ENCODE data around the gene ASCC3.

Gene ASCC3

DNA sequence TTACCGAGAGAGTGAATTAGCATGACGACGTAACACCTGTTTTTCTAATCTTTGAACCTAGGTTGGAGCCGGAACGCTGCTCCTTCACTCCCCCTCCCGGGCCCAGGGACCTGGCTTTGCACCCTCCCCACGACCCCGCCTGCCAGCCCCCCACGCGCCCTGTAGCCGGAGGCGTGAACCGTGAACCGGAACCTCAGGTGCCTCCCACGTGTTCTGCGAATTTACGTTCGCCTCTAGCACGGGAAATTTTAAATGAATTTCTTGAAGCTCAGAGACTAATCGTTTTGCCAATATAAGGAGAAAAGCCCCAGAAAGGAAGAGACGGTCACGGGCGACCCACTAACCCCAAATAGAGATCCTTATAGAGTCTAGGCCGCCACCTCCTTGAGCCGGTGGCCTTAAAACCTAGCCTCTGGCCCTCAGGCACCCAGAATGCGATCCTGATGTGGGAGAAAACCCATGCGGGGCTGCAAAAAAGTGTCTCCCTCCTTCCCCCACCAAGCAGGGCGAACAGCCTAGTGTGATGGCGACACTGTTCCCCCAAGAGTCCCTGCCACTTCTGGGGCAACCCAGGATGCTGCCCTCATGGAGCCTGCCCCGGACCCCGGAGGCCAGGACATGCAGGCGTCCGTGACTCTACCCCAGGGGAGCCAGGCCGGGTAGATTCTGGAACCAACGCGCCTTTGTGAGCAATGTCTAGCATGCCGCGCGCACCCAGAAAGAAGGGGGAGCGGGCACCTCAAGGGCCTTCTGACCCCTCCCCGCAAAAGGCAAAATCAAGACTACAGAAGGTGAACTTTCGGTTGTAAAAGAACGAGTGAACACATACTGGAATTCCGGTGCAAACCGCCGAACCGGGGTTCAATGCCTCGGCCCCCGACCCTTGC lies 413.8 kb downstream of the ASCC3 start:
- no peak for DNase-seq (ENCODE audit: low spot score)

- no peak for DNase-seq (ENCODE audit: low spot score)
Measured at GRCh38 chr6:100466410-100467128, 414.6 kb downstream of the ASCC3 start.

DNA sequence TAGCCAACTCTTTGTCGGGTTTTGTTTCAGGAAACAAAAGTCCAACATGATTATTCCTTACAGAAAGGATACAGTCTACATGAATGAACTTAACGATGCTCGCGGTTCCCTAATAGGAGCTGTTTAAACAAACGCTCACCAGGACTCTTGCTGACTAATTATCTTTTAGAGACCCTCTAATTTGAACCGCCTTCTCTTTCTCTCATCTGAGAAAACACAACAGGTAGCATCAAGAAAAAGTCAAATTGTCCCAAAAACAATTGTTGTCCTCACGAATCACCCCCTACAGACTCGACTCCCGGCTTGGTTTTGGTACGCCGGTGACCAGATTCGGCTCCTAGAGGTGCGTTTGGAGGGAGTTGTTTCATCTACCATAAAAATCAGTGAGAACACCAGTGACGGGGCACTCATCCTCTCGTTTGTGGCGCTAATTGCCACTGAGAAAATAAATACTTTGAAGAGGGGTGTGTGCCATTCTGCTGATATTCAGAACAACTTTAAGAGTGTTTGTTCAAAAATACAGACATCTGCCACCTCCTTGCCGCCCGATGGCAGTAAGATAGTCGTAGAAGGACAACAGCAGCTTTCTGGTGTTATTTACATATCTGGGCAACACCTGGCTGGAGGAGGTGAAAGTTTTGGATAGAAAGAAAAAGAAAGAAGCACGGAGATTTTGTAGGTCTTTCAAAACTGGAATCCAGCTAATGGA lies 415.3 kb downstream of the ASCC3 start:
- no peak for DNase-seq (ENCODE audit: low spot score)

DNA sequence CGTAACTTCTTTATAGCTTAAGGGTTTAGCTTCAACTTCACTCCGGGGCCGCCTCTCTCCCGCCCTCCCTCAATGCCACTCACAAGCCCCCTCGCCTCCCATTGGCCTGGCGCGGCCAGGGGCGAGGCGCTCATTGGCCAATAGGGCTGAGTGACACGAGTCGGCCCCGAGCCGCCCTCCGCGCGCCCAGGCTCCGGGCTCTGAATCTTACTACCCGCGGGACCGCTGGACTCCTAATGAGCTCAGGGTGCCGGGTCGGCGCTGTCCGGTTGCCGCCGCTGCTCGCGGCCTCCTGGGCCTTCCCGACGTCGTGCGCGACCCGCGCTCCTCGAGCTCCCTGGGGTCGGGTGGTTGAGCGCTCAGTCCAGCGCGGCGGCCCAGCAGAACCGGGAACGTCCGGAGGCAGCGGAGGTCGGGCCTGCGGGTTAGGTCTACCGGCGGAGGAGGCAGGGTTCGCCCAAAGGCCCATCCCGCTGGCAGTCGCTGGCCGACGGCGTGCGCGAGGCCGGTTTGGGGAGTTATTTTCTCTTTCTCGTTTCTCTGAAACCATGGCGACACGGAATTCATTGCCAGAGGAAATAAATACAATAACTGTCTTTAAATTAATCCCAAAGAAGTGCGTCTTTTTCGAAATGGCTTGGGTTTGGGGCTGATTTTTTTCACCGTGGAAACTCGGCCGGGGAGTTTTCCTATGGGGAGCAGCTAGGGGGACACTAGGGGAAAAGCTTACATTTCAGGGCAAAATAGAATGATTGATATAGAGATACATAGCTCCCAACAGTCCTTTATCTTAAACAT lies 416.0 kb downstream of the ASCC3 start, which contains the start of gene SIM1:
Gene SIM1 (minus strand): TSS at position 19 of the 798 bp plus-strand sequence. CDS start 1,453 bp downstream, outside the sequence.
- DNase-seq (ENCODE audit: low spot score) = peak; percentile 95

GRCh38 chr6:100464162-100464851 lies 416.8 kb downstream of the ASCC3 start:
- no peak for DNase-seq (ENCODE audit: low spot score)

DNA sequence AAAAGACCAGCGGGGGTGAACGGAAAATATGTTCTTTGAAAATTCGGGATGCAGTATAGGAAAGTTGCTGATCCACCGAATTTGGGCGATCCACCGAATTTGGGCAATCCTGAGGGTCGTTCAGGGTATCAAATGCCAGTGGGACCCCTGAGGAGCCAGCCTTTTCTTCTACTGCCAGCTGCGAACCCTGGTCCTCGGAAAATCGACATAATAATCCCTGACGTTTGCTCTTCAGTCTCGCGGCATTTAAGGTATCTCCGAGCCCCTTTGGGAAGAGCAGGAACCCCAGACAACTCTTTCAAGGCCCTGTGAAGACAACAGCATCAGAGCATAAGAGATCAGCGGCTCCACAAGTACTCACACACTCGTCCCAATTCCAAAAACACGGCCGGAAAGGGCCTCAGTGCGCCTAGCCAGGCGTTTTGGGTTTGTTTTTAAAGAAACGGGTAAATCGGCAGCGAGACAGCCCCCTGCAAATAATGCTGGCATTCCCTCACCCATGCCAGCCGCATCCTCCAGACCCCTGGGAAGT lies 417.4 kb downstream of the ASCC3 start:
- no peak for DNase-seq (ENCODE audit: low spot score)

- no peak for DNase-seq (ENCODE audit: low spot score)
Measured at GRCh38 chr6:100462706-100463629, 418.2 kb downstream of the ASCC3 start.

DNA sequence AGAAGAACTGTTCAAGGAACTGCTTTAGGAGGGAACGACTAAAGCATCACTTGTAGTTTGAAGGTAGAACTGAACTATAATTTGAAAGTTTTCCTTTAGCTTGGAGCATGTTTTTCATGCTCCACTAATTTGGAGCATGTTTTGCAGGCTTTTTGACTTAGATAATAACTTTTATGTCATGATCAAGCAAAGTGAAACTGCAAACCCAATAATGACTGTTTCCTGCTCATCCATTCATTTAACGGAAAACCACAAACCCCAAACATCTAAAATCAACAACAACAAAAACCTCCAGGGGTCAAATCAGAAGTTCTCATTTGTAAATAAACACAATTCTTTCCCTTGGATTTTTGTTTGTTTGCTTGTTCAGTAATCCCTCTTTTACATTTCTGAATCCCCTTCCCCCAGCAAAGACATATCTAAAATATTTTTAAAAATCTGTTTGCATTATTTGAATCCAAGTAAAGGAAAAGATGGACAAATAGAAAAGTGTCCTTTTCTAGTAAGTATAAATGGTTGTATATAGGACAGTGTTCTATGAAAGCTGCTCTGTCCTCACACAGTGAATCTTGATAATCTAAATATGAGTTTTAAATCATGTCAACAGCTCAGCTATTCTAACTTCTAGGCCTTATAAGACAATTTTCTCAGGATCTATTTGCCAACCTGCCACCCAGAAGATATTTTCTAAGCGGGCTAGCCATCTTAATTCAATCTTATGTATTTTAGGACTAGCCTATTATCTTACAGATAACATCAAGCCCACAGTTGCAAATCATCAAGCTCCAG lies 419.0 kb downstream of the ASCC3 start:
- DNase-seq (ENCODE audit: low spot score) = no peak

DNA sequence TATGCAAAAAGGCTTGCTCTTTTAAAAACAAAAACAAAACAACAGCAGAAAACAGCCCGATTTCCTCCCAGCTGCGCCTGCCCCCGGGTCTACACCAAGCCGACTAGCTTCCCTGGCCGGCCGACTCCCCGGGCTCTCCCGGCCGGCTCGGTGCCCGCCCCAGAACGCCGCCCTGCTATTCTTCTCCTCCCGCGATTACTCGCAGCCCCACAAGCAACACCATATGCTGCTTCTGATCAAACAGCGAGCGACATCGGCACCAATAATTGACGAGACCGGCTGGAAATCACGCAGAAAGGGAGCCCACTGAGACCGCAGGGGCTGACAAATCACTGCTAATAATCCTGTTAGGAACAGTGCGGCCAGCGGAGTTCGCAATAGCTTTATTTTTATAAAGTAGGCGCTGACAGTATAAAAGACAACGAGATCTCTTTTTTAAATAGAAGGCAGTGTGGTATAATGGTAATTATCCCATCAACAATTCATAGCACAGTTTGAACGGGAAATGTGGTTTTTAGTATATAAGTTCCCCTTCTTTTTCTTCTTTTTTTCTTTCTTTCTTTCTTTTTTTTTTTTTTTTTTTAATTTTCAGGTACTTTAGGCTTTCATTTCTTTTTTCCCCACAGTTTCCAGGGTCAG lies 419.7 kb downstream of the ASCC3 start:
- DNase-seq (ENCODE audit: low spot score) = peak; percentile 53

DNA sequence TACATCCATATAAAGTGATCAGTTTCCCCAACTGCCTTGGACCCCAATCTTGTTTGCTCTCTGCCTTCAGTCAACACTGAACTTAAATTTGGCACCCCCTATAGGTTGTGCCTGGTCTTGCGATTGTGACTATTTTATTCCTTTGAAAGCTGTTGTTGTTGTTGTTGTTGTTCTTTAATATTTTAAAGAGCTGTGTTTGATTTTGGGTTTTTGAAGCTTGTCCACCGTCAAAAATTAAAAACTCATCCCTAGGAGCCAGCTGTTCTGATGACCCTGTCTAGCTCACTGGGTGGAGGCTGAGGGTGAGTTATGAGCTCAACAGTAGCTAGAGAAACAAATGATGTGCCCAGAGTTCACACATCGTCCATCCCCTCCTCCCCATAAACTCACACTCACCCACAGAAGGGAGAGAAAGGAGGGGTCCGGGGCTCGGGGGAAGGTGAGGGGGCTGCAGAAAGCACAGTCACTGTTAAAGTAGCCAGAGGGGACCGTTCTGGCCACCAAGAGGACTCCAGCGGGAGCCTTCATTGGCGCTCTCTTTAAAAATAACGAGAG lies 420.4 kb downstream of the ASCC3 start:
- no peak for DNase-seq (ENCODE audit: low spot score)

DNA sequence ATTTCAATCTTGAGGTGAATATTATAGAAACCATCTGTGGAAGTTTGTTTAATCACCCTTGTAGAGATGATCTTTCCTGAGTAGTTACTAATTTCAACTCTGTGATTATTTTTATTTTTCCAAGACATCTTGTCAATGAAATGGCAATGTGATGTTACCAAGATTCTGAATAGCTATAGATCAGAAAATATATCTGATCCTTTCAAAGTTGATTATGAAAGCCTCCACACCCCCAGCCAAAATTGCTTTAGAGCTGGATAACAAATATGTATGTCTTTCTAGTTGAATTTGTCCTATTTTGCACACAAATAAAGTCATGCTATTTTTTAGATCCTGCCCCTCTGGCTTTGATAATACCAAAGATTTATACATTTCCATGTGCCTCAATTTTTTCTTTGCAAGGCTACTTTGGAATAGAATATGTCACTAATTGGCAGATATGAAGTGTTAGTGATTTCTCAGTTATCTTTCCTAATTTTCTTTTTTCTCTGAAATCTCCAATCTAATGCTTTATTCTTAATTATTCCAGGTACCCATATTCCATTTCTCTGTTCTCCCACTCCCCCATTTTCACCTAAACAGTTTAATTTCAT lies 421.4 kb downstream of the ASCC3 start:
- no peak for DNase-seq (ENCODE audit: low spot score)

DNA sequence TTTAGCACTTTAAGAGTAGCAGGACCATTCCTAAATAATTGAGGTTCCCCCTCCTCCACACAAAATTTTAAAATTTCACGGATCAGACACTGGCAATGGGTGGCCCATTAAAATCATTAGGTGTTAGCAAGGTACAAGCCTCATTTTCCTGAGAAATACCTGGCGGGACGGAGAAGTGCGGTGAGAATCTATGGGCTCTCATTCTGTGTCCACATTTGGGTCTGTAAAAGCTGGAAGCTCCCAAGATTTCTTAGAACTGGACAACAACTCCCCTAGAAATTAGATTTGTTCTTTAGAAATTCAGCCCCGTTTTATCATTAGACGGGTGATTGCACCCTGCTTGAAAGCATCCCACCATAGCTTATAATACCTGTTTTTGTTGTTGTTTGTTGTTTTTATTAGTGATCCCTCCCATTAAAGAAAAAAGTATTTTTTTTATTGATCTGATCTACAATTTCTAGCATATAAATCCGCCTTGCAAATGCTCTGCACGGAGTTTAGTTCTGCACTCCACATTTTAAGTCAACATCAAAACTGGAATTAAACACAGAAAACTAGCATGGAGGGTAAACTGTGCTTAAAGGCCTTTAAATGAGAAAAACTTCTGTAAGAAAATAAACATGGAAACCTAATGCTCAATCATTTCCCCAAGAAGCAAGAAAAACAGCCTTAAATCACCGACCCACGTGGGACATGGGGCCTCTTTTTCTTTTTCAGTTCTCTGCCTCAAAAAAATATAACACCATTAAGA lies 422.1 kb downstream of the ASCC3 start:
- DNase-seq (ENCODE audit: low spot score) = no peak

All from AG08395 (cell line).